ENCODE results near the gene PCP2.

- no peak for TF ChIP-seq POLR2A (IDR thresholded peaks at IDR 0.05)
- no peak for TF ChIP-seq CTCF (IDR thresholded peaks at IDR 0.05)
These were observed 23.7 kb upstream of the PCP2 start for GRCh38 chr19:7657131-7657751.

All from Peyer's patch (tissue), 4 donors.